GM12878 (cell line): ENCODE data around the gene FNDC3B. TPM values are rescaled to one million over a fixed set of nuclear protein-coding genes. Genes with fewer than 3 reads are reported as not detected.

ENCODE experiments used
- ATAC-seq: fragments of 200-7000 bp; cut with Tn5 transposase; 3 replicates; pipeline ENCODE4 v1.9.1; 2020; ENCODE audit warnings: mild to moderate bottlenecking, moderate library complexity
- BruUV-seq: library from RNA; stranded (reverse); fragments of 400-500 nt; replicated peaks from 2 replicates; lab custom pipeline; 2021; lab: Mats Ljungman, UMichigan
- CTCF ChIA-PET: fragments of 300-600 bp; sonication (Branson Sonifier 250); formaldehyde crosslinking; extraction: SDS; loops from one replicate; lab custom pipeline; 2021; ENCODE audit warnings: inconsistent platforms; lab: Yijun Ruan, JAX
- POLR2A ChIA-PET: fragments of 350-600 bp; formaldehyde crosslinking; extraction: SDS; loops from one replicate; lab custom pipeline; 2021; ENCODE audit warnings: inconsistent platforms; lab: Charles Lee
- RAD21 ChIA-PET: fragments of 300-600 bp; sonication (Branson Sonifier 250); formaldehyde crosslinking; loops from one replicate; lab custom pipeline; 2023; ENCODE audit warnings: antibody characterized with exemption; ENCODE audit not compliant: unreplicated experiment; lab: Charles Lee
- SMC1A ChIA-PET: fragments of 300-600 bp; sonication (Branson Sonifier 250); formaldehyde crosslinking; loops from one replicate; lab custom pipeline; 2023; ENCODE audit not compliant: unreplicated experiment, uncharacterized antibody; lab: Charles Lee
- DNase-seq: peaks from one replicate; pipeline ENCODE4 v3.0.0-alpha.2; 2011; ENCODE audit warnings: low read depth, low spot score
- FAIRE-seq: peaks from 3 replicates; lab custom pipeline; 2011; peaks lifted over from hg19 to GRCh38; lab: Jason Lieb, UNC
- H2AFZ ChIP-seq: 2 replicates; pipeline ENCODE4 v1.6.0; 2011; ENCODE audit warnings: low read depth, low read length, control low read depth; ENCODE audit not compliant: control insufficient read depth
- H3K27ac ChIP-seq: 2 replicates; pipeline ENCODE4 v1.5.1; 2011; ENCODE audit warnings: control low read depth; ENCODE audit not compliant: control insufficient read depth, insufficient read depth
- H3K27me3 ChIP-seq, 2 experiments: replicated peaks in 1 of 2; 2 replicates each; pipeline versions ENCODE4 v1.6.0 to v1.6.1; 2011; ENCODE audit warnings: low read length in 1 of 2; ENCODE audit not compliant: control insufficient read depth in 2 of 2, insufficient read depth in 2 of 2
- H3K36me3 ChIP-seq, 2 experiments: 2 replicates each; pipeline ENCODE4 v1.5.1; 2011; ENCODE audit warnings: low read length in 1 of 2; ENCODE audit not compliant: control insufficient read depth in 2 of 2, insufficient read depth in 2 of 2
- H3K4me1 ChIP-seq: 2 replicates; pipeline ENCODE4 v1.6.1; 2011; ENCODE audit warnings: mild to moderate bottlenecking, low read length, moderate library complexity, mixed read lengths; ENCODE audit not compliant: control insufficient read depth, insufficient read depth
- H3K4me2 ChIP-seq: 2 replicates; pipeline ENCODE4 v1.6.0; 2011; ENCODE audit warnings: control low read depth; ENCODE audit not compliant: control insufficient read depth, insufficient read depth
- H3K4me3 ChIP-seq: fragments of 200-600 bp; sonication (generic); 2 replicates; pipeline ENCODE4 v1.5.1; 2016
- H3K79me2 ChIP-seq: 2 replicates; pipeline ENCODE4 v1.6.0; 2011; ENCODE audit warnings: low read length; ENCODE audit not compliant: control insufficient read depth, insufficient read depth
- H3K9ac ChIP-seq: 2 replicates; pipeline ENCODE4 v1.8.0; 2011; ENCODE audit warnings: low read length, control low read depth, mixed read lengths; ENCODE audit not compliant: control insufficient read depth, insufficient read depth
- H3K9me3 ChIP-seq: replicated peaks from 3 replicates; pipeline ENCODE4 v1.5.1; 2011; ENCODE audit warnings: mild to moderate bottlenecking, low read length; ENCODE audit not compliant: control insufficient read depth, insufficient read depth
- H4K20me1 ChIP-seq: 2 replicates; pipeline ENCODE4 v1.6.0; 2011; ENCODE audit not compliant: control insufficient read depth, insufficient read depth
- WGBS: methylation state at CpG from one replicate; pipeline ENCODE4 v1.1.6; 2016; ENCODE audit warnings: low lambda C conversion rate; ENCODE audit not compliant: insufficient replicate concordance, insufficient coverage; ENCODE audit errors: missing lambda C conversion rate; 5-methylcytosine and 5-hydroxymethylcytosine counted together
- in situ Hi-C: fragments of 300-500 bp; cut with MboI; formaldehyde crosslinking; loops from 9 replicates; pipeline ENCODE4 v1.14.3; 2018; ENCODE audit warnings: mixed read lengths
- intact Hi-C: fragments of 100-400 bp; cut with micrococcal nuclease; formaldehyde crosslinking; loops from one replicate; pipeline ENCODE4 v1.14.2; 2022; ENCODE audit not compliant: unreplicated experiment
- polyA plus RNA-seq, 11 experiments: library from polyadenylated mRNA; depleted of rRNA in 4 of 11; unstranded in 6 of 11; stranded (reverse) in 5 of 11; fragments of >200 nt; fragmentation: Nextera tagmentation in 4 of 11; fragmentation: Illumina TruSeq in 1 of 11; extraction: Ambion mirVana in 4 of 11; extraction: Trizol in 1 of 11; gene quantifications; 1 replicate in 1 of 11; 2 replicates in 10 of 11; pipeline versions ENCODE4 v1.2.1 to v1.2.3, GENCODE V29; 2011 to 2016; ENCODE audit warnings: inconsistent platforms in 2 of 11, missing spikeins in 2 of 11, low read depth in 1 of 11
- total RNA-seq, 4 experiments: library from RNA; depleted of rRNA in 3 of 4; stranded (reverse); fragments of >200 nt in 3 of 4; fragmentation: Illumina TruSeq in 1 of 4; extraction: Trizol in 1 of 4; gene quantifications; 2 replicates each; pipeline versions ENCODE4 v1.2.1 to v1.2.3, GENCODE V29; 2013 to 2021
- TF ChIP-seq, protein P1 (sequence below): fragments of 450-650 bp; formaldehyde crosslinking; IDR thresholded peaks from 2 replicates; pipeline ENCODE4 v1.4.0; 2020; ENCODE audit warnings: mild to moderate bottlenecking, moderate library complexity
- TF ChIP-seq, protein P2 (sequence below): IDR thresholded peaks from 2 replicates; pipeline ENCODE4 v1.6.1; 2012; ENCODE audit warnings: low read depth, low read length, improper control_type of control experiment

The FNDC3B gene
- total and polyA plus RNA-seq, 10 of the 15 experiments (the other 5 are each of a cell fraction or from before 2014, with no cell fraction given): 7.9 to 35.0 (median 18.5) TPM

DNA sequence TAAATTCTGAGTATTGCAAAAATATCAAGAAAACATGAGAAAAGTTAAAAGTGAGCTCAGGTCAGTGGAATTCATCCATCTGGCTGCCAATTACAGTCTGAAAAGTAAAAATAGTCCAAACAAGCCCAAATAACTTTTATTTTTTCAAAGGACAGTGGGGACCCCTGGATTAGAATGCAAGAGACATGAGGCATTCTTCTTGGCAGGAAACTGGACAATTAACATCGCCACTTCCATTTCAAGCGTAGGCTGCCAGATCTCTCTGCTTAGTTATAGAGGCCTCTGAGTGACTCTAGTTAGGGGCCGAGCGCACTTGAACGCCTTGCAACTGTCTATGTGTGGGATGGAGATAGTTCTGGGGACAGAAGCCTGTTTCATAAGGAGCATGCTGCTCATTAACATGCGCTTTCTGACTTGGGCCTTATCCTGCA is 219.7 kb downstream of the FNDC3B start:
- no peak for DNase-seq
- H3K27ac ChIP-seq: no peak overlapping the region
- H3K4me2 ChIP-seq: no peak overlapping the region
- H3K27me3 ChIP-seq: no peaks in the 10 kb centered on the region
- no peaks in the 10 kb centered on the region for H3K9me3 ChIP-seq
- no peak overlapping the region for H3K9ac ChIP-seq
- no peaks in the 10 kb centered on the region for H3K4me1 ChIP-seq
- no peaks in the 10 kb centered on the region for H3K79me2 ChIP-seq
- intact Hi-C loops: no loop called here
- WGBS: 96% methylated on average over 6 of the region's 6 CpGs
- no peak overlapping the region for H3K4me3 ChIP-seq
- no peak for FAIRE-seq
- ChIA-PET SMC1A (interaction anchor here (0.7 to 1.6 kb wide), 3 partner anchors 9 to 73 kb away, joined by 3 to 4 read pairs (median 4); no protein-coding TSS in a partner anchor), RAD21 (no interaction called here)
- H4K20me1 ChIP-seq: no peaks in the 10 kb centered on the region
- H3K36me3 ChIP-seq: peaks cover 5 to 17% of the 10 kb centered on the region in 2 experiments; a peak in 3 of 4 replicates
- TF ChIP-seq, protein P1, sequence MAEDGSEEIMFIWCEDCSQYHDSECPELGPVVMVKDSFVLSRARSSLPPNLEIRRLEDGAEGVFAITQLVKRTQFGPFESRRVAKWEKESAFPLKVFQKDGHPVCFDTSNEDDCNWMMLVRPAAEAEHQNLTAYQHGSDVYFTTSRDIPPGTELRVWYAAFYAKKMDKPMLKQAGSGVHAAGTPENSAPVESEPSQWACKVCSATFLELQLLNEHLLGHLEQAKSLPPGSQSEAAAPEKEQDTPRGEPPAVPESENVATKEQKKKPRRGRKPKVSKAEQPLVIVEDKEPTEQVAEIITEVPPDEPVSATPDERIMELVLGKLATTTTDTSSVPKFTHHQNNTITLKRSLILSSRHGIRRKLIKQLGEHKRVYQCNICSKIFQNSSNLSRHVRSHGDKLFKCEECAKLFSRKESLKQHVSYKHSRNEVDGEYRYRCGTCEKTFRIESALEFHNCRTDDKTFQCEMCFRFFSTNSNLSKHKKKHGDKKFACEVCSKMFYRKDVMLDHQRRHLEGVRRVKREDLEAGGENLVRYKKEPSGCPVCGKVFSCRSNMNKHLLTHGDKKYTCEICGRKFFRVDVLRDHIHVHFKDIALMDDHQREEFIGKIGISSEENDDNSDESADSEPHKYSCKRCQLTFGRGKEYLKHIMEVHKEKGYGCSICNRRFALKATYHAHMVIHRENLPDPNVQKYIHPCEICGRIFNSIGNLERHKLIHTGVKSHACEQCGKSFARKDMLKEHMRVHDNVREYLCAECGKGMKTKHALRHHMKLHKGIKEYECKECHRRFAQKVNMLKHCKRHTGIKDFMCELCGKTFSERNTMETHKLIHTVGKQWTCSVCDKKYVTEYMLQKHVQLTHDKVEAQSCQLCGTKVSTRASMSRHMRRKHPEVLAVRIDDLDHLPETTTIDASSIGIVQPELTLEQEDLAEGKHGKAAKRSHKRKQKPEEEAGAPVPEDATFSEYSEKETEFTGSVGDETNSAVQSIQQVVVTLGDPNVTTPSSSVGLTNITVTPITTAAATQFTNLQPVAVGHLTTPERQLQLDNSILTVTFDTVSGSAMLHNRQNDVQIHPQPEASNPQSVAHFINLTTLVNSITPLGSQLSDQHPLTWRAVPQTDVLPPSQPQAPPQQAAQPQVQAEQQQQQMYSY (CRISPR knock-in tag): no peak
- TF ChIP-seq, protein P2, sequence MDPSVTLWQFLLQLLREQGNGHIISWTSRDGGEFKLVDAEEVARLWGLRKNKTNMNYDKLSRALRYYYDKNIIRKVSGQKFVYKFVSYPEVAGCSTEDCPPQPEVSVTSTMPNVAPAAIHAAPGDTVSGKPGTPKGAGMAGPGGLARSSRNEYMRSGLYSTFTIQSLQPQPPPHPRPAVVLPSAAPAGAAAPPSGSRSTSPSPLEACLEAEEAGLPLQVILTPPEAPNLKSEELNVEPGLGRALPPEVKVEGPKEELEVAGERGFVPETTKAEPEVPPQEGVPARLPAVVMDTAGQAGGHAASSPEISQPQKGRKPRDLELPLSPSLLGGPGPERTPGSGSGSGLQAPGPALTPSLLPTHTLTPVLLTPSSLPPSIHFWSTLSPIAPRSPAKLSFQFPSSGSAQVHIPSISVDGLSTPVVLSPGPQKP: no peak
- TF ChIP-seq, all 136 proteins: peak for 0
- ChIA-PET CTCF (interaction anchor here (0.6 kb wide), 1 partner anchor 241 kb away, joined by 3 read pairs; no protein-coding TSS in a partner anchor), POLR2A (no interaction called here)
- BruUV-seq: no TSS peak
- ATAC-seq: no peak
- no peak overlapping the region for H2AFZ ChIP-seq
- in situ Hi-C loops: no loop called here
